GM12878 (cell line): ENCODE measurements around the gene ZNF768. TPM values are rescaled to one million over a fixed set of nuclear protein-coding genes. Genes with fewer than 3 reads are reported as not detected.
A peak's percentile ranks its signal among the peaks of the same experiment; 100 is the strongest.

Experiments used
- CBX5 ChIP-seq: sonication (generic); IDR thresholded peaks from 2 replicates; pipeline ENCODE4 v1.6.1; 2016; ENCODE audit warnings: low read depth, moderate library complexity, mild to moderate bottlenecking, inconsistent platforms
- CREB1 ChIP-seq: IDR thresholded peaks from 2 replicates; pipeline ENCODE4 v1.6.1; 2012; ENCODE audit warnings: low read depth, mild to moderate bottlenecking, inconsistent platforms
- DPF2 ChIP-seq: fragments of 450-650 bp; IDR thresholded peaks from 2 replicates; pipeline ENCODE4 v1.6.1; 2017; ENCODE audit warnings: mild to moderate bottlenecking
- EED ChIP-seq: sonication (generic); IDR thresholded peaks from 2 replicates; pipeline ENCODE4 v1.6.1; 2016; ENCODE audit warnings: antibody characterized with exemption, low read depth
- ELK1 ChIP-seq: IDR thresholded peaks from 2 replicates; pipeline ENCODE4 v1.6.1; 2012; ENCODE audit warnings: low read depth, low read length, improper control_type of control experiment
- ESRRA ChIP-seq: IDR thresholded peaks from 2 replicates; pipeline ENCODE4 v1.6.1; 2012; ENCODE audit warnings: mild to moderate bottlenecking, low read length, improper control_type of control experiment
- ETV6 ChIP-seq, 2 experiments: fragments of 450-650 bp in 1 of 2; IDR thresholded peaks in 1 of 2; conservative IDR thresholded peaks in 1 of 2; 2 replicates each; pipeline ENCODE4 v1.6.1; 2014; ENCODE audit warnings: antibody characterized with exemption in 1 of 2, borderline replicate concordance in 1 of 2, low read depth in 1 of 2, mild to moderate bottlenecking in 1 of 2, moderate library complexity in 1 of 2
- GABPA ChIP-seq: IDR thresholded peaks from 2 replicates; pipeline ENCODE4 v1.6.1; 2014; ENCODE audit warnings: antibody characterized with exemption, low read depth, mild to moderate bottlenecking, inconsistent platforms
- JUND ChIP-seq: IDR thresholded peaks from 2 replicates; pipeline ENCODE4 v1.6.1; 2012; ENCODE audit warnings: low read depth, mild to moderate bottlenecking, low read length, improper control_type of control experiment, moderate library complexity
- MAX ChIP-seq: IDR thresholded peaks from 2 replicates; pipeline ENCODE4 v1.6.1; 2012; ENCODE audit warnings: low read depth, low read length, improper control_type of control experiment
- NFXL1 ChIP-seq: fragments of 450-650 bp; IDR thresholded peaks from 2 replicates; pipeline ENCODE4 v1.6.1; 2017; ENCODE audit warnings: antibody characterized with exemption, mild to moderate bottlenecking, borderline replicate concordance
- PML ChIP-seq: IDR thresholded peaks from 2 replicates; pipeline ENCODE4 v1.6.1; 2012; ENCODE audit warnings: low read length, inconsistent platforms
- POLR2AphosphoS2 ChIP-seq: IDR thresholded peaks from 2 replicates; pipeline ENCODE4 v1.6.1; 2011; ENCODE audit warnings: low read depth, mild to moderate bottlenecking, low read length, improper control_type of control experiment, moderate library complexity
- RELB ChIP-seq: fragments of 450-650 bp; IDR thresholded peaks from 2 replicates; pipeline ENCODE4 v1.6.1; 2017; ENCODE audit warnings: low read depth, mild to moderate bottlenecking, moderate library complexity
- REST ChIP-seq: IDR thresholded peaks from 2 replicates; pipeline ENCODE4 v1.6.1; 2012; ENCODE audit warnings: mild to moderate bottlenecking, low read depth, low read length
- SREBF1 ChIP-seq: IDR thresholded peaks from 2 replicates; pipeline ENCODE4 v1.6.1; 2012; ENCODE audit warnings: mild to moderate bottlenecking, low read length
- TBL1XR1 ChIP-seq: IDR thresholded peaks from 2 replicates; pipeline ENCODE4 v1.6.1; 2012; ENCODE audit warnings: low read depth, low read length, improper control_type of control experiment
- TCF12 ChIP-seq: IDR thresholded peaks from 2 replicates; pipeline ENCODE4 v1.6.1; 2011; ENCODE audit warnings: low read depth, mild to moderate bottlenecking, low read length
- TCF3 ChIP-seq: IDR thresholded peaks from 2 replicates; pipeline ENCODE4 v1.6.1; 2012; ENCODE audit warnings: low read depth, mild to moderate bottlenecking, low read length, borderline replicate concordance; ENCODE audit not compliant: insufficient read depth
- YBX1 ChIP-seq: fragments of 450-650 bp; IDR thresholded peaks from 2 replicates; pipeline ENCODE4 v1.6.1; 2016; ENCODE audit warnings: antibody characterized with exemption
- YY1 ChIP-seq: IDR thresholded peaks from 2 replicates; pipeline ENCODE4 v1.6.1; 2011; ENCODE audit warnings: low read depth, mild to moderate bottlenecking, low read length
- ZNF274 ChIP-seq: IDR thresholded peaks from one replicate; pipeline ENCODE4 v1.8.0; 2011; ENCODE audit not compliant: insufficient read length, insufficient read depth
- polyA plus RNA-seq, 11 experiments: library from polyadenylated mRNA; depleted of rRNA in 4 of 11; unstranded in 6 of 11; stranded (reverse) in 5 of 11; fragments of >200 nt; fragmentation: Nextera tagmentation in 4 of 11; fragmentation: Illumina TruSeq in 1 of 11; extraction: Ambion mirVana in 4 of 11; extraction: Trizol in 1 of 11; gene quantifications; 1 replicate in 1 of 11; 2 replicates in 10 of 11; pipeline versions ENCODE4 v1.2.1 to v1.2.3, GENCODE V29; 2011 to 2016; ENCODE audit warnings: inconsistent platforms in 2 of 11, missing spikeins in 2 of 11, low read depth in 1 of 11
- total RNA-seq, 4 experiments: library from RNA; depleted of rRNA in 3 of 4; stranded (reverse); fragments of >200 nt in 3 of 4; fragmentation: Illumina TruSeq in 1 of 4; extraction: Trizol in 1 of 4; gene quantifications; 2 replicates each; pipeline versions ENCODE4 v1.2.1 to v1.2.3, GENCODE V29; 2013 to 2021

The ZNF768 gene
- total and polyA plus RNA-seq, 10 of the 15 experiments (the other 5 are each of a cell fraction or from before 2014, with no cell fraction given), result 0.05 to 23.1 (median 9.1) TPM

- TF ChIP-seq ETV6 (conservative IDR thresholded peaks at IDR 0.05 in 1 of 2, IDR thresholded peaks at IDR 0.05 in 1 of 2; ENCODE audit: borderline replicate concordance in 1 of 2, low read depth in 1 of 2) (no peak), ESRRA (peak; percentile 91; the same call in 1 of the 2 replicates), SREBF1 (0 out of 2 replicates have a peak, but pooled peaks have one; percentile 23), NFXL1 (peak; percentile 94), CREB1 (no peak), ZNF274 (no peak), ELK1 (0 out of 2 replicates have a peak, but pooled peaks have one; percentile 31), EED (peak; percentile 40; the same call in 1 of the 2 replicates), RELB (peak; percentile 27; the same call in 1 of the 2 replicates), DPF2 (no peak; the same call in none of the 2 replicates), CBX5 (no peak), REST (0 out of 2 replicates have a peak, but pooled peaks have one; percentile 28), TBL1XR1 (no peak; the same call in 1 of the 2 replicates), MAX (peak; percentile 33; the same call in 1 of the 2 replicates), YY1 (peak; percentile 72), TCF3 (no peak), POLR2AphosphoS2 (peak; percentile 68; the same call in 1 of the 2 replicates), JUND (no peak), PML (no peak), YBX1 (no peak), GABPA (no peak), TCF12 (0 out of 2 replicates have a peak, but pooled peaks have one; percentile 4)
These were observed 663 bp upstream of the ZNF768 start (continued) for GRCh38 chr16:30526823-30527634.
